H1 (cell line): ENCODE results near the gene POU6F2.

Source experiments
- RFX5 ChIP-seq: IDR thresholded peaks from 2 replicates; pipeline ENCODE4 v1.6.1; 2011; ENCODE audit warnings: low read depth, low read length, improper control_type of control experiment, borderline replicate concordance
- SUZ12 ChIP-seq: fragments of 200-600 bp; sonication (generic); IDR thresholded peaks from 2 replicates; pipeline ENCODE4 v1.6.1; 2012; ENCODE audit warnings: mild to moderate bottlenecking, inconsistent platforms, low read length, moderate library complexity, mixed read lengths
- TF ChIP-seq, protein P1 (sequence below), 3 experiments: IDR thresholded peaks; 1 replicate in 2 of 3; 2 replicates in 1 of 3; pipeline versions ENCODE4 v1.5.1 to v1.6.1; 2011; ENCODE audit warnings: low read length in 3 of 3, mild to moderate bottlenecking in 3 of 3, inconsistent platforms in 2 of 3, low read depth in 1 of 3, moderate library complexity in 1 of 3; ENCODE audit not compliant: insufficient read depth in 1 of 3; ENCODE audit errors: control extremely low read depth in 1 of 3

- no peak for TF ChIP-seq RFX5
- TF ChIP-seq, protein P1, sequence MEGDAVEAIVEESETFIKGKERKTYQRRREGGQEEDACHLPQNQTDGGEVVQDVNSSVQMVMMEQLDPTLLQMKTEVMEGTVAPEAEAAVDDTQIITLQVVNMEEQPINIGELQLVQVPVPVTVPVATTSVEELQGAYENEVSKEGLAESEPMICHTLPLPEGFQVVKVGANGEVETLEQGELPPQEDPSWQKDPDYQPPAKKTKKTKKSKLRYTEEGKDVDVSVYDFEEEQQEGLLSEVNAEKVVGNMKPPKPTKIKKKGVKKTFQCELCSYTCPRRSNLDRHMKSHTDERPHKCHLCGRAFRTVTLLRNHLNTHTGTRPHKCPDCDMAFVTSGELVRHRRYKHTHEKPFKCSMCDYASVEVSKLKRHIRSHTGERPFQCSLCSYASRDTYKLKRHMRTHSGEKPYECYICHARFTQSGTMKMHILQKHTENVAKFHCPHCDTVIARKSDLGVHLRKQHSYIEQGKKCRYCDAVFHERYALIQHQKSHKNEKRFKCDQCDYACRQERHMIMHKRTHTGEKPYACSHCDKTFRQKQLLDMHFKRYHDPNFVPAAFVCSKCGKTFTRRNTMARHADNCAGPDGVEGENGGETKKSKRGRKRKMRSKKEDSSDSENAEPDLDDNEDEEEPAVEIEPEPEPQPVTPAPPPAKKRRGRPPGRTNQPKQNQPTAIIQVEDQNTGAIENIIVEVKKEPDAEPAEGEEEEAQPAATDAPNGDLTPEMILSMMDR (IDR thresholded peaks at IDR 0.05; ENCODE audit: control extremely low read depth in 1 of 3, insufficient read depth in 1 of 3, low read depth in 1 of 3, low read length in 3 of 3), result no peak
- no peak for TF ChIP-seq SUZ12
Observed at GRCh38 chr7:39360766-39361165, 383.1 kb downstream of the POU6F2 start.
